Stimulated activated CD4-positive, alpha-beta T cell treated with anti-CD3 and anti-CD28 coated beads, Interleukin-12 subunit alpha, Interleukin-12 subunit beta, amount 100 ng/mL, for 4 hours (primary cell): ENCODE data around the gene RHBG.
"Not testable (repeated sequence)": the region's sequence is repeated elsewhere in the genome, so short reads cannot be mapped to it uniquely, and the experiment has no call there.

Experiments
- DNase-seq: peaks from one replicate; pipeline ENCODE4 v3.0.0-alpha.2; 2020

Gene RHBG

GRCh38 chr1:156365754-156366153, 3.3 kb upstream of the RHBG start:
- no peak for DNase-seq

GRCh38 chr1:156366378-156367166, 2.4 kb upstream of the RHBG start:
- no peak for DNase-seq

- no peak for DNase-seq
These were observed 1.4 kb upstream of the RHBG start for GRCh38 chr1:156367383-156368156.

DNA sequence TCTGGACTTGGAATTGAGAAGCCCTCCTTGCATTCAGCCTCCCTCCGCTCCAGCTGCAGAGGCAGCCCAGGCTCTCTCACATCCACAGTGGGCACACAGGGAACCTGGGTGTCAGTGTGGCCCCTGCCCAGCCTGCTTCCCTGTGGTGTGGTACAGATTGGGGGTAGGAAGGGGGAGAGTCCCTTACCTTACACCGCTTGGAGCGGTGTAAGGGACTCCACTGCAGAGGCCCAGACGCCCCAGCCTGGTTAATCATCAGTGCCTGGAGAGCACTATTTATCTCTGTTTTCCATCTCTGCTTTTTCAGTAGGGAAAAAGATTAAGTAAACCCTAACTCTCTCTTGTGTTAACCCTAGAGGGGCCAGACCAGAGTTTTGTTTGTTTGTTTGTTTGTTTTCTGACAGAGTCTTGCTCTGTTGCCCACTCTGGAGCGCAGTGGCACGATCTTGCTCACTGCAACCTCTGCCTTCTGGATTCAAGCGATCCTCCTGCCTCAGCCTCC, 803 bp upstream of the RHBG start:
- DNase-seq = no peak

GRCh38 chr1:156369685-156370286, 775 bp downstream of the RHBG start:
- DNase-seq = not testable (repeated sequence)

- no peak for DNase-seq
These were observed 2.7 kb downstream of the RHBG start for GRCh38 chr1:156371553-156372264.

DNA sequence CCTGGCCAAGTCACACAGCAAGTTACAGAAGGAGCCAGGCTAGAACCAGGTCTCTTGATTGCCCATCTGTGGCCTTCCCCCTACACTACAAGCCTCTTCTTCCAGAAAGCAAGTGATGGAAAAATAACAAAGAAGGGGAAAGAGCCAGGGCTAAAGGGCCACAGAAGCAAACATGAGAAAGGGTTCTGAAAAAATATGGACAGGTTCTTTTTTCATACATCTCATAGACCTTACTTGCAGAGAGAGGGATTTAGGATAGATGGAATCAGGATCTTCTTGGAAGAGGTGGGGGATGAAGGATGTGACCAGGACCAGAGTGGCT, 3.2 kb downstream of the RHBG start:
- no peak for DNase-seq

DNA sequence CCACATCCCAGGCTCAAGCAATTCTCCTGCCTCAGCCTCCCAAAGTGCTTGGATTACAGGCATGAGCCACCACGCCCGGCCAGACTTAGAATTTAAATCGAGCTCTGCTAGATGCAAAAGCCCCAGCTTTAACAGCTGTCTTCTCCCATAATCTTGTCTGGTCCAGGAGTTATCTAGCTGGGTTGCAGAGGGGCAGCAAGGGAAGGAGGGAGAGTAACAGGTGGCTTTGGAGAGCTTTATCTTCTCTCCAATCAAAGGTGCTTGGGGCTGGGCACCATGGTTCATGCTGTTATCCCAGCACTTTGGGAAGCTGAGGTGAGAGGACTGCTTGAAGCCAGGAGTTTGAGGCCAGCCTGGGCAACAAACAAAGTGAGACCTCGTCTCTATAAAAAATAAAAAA, 3.9 kb downstream of the RHBG start:
- no peak for DNase-seq

- DNase-seq = no peak
These were observed 4.5 kb downstream of the RHBG start for GRCh38 chr1:156373546-156373945.

GRCh38 chr1:156376146-156376545, 7.1 kb downstream of the RHBG start:
- DNase-seq = no peak

- DNase-seq = no peak
These were observed 8.2 kb downstream of the RHBG start for GRCh38 chr1:156376958-156377919.

- DNase-seq = no peak
These were observed 9.5 kb downstream of the RHBG start for GRCh38 chr1:156378557-156378956.

DNA sequence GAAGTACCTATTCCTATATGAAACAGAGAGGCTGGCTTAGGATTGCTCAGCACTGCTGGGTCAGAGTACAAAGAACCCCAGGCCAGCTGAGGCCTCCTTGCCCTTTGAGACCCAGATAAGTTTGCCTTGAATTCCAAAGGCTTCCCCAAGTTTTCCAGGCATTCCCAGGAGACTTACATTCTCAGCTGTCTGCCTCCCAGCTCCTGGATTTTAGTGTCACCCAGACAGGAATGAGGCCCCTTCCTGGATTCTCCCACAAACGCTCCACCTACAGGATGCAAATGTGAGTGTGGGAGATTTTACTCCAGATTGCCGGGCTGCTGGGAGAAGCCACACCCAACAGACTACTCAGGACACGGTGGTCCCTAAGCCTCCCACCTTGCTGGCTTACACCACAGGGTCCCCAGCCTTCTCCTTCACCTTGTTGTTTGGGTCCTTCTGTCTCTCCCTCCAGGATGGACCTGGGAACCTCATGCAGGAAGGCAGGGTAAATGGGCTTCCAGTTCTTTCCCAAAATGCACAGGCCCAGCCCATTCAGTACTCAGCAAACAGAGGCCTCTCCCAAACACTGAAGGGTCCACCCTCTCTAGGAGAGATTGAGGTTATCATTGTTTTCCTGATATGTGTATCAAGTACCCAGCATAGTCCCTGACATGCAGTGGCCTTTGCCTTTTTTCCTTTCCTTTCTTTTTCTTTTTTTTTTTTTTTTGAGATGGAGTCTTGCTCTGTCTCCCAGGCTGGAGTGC, 10.6 kb downstream of the RHBG start:
- no peak for DNase-seq

GRCh38 chr1:156382561-156382960, 13.6 kb downstream of the RHBG start:
- DNase-seq = no peak

- DNase-seq = peak; percentile 61
These were observed 14.0 kb downstream of the RHBG start for GRCh38 chr1:156383023-156383422.

- no peak for DNase-seq
These were observed 15.0 kb downstream of the RHBG start for GRCh38 chr1:156384007-156384406.

DNA sequence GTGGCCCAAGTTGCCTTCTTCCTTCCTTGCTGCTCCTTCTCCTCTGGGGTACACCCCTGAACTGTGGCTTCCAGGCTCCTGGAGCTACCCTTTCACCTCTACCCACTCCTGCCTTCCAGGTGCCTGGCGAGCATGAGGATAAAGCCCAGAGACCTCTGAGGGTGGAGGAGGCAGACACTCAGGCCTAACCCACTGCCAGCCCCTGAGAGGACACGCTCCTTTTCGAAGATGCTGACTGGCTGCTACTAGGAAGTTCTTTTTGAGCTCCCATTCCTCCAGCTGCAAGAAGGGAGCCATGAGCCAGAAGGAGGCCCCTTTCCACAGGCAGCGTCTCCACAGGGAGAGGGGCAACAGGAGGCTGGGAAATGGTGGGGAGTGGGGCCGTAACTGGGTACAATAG, 15.6 kb downstream of the RHBG start:
- no peak for DNase-seq

GRCh38 chr1:156385534-156386031, 16.6 kb downstream of the RHBG start:
- DNase-seq = peak; percentile 70

GRCh38 chr1:156386134-156386901, 17.3 kb downstream of the RHBG start:
- DNase-seq = no peak
